Psoas muscle (tissue), 8 donors: ENCODE measurements around the gene LMCD1. TPM values are rescaled to one million over a fixed set of nuclear protein-coding genes. Genes with fewer than 3 reads are reported as not detected.

Experiments
- ATAC-seq, 4 donors: fragments of 200-7000 bp; cut with Tn5 transposase; one replicate each; pipeline ENCODE4 v1.9.1; 2020; ENCODE audit warnings: moderate library complexity in 3 of 4, mild to moderate bottlenecking in 2 of 4
- DNase-seq, 2 donors: peaks; one replicate each; pipeline ENCODE4 v3.0.0-alpha.2; 2020
- H3K27ac ChIP-seq: fragments of 200-600 bp; one replicate; pipeline ENCODE4 v1.8.0; 2022
- H3K27me3 ChIP-seq, 3 donors: fragments of 200-600 bp in 1 of 3; one replicate each; pipeline versions ENCODE4 v1.6.1 to v1.8.0; 2013 to 2022; ENCODE audit warnings: low read length in 2 of 3, mild to moderate bottlenecking in 2 of 3, moderate library complexity in 1 of 3; ENCODE audit not compliant: insufficient read depth in 3 of 3
- H3K36me3 ChIP-seq, 2 donors: fragments of 200-600 bp in 1 of 2; one replicate each; pipeline versions ENCODE4 v1.6.1 to v1.8.0; 2013 to 2022; ENCODE audit warnings: low read depth in 1 of 2, mild to moderate bottlenecking in 1 of 2, moderate library complexity in 1 of 2; ENCODE audit not compliant: insufficient read depth in 1 of 2
- H3K4me1 ChIP-seq: fragments of 200-600 bp; one replicate; pipeline ENCODE4 v1.8.0; 2022
- H3K4me3 ChIP-seq: fragments of 200-600 bp; one replicate; pipeline ENCODE4 v1.8.0; 2022; ENCODE audit warnings: mild to moderate bottlenecking
- H3K9me3 ChIP-seq: fragments of 200-600 bp; one replicate; pipeline ENCODE4 v1.8.0; 2022
- WGBS, 3 donors: extraction: QIAGEN DNeasy Blood & Tissue Kit; methylation state at CpG; one replicate each; pipeline versions ENCODE4 v1.1.6 to v1.1.7; 2013; 5-methylcytosine and 5-hydroxymethylcytosine counted together
- intact Hi-C, 2 donors: fragments of 100-400 bp; cut with DNase I; formaldehyde crosslinking; loops; one replicate each; pipeline versions ENCODE4 v1.11.0 to v1.14.2; 2022
- polyA plus RNA-seq, 3 donors: library from polyadenylated mRNA; stranded (reverse); fragments of 200-250 nt; gene quantifications; one replicate each; pipeline ENCODE4 v1.2.3, GENCODE V29; 2013
- total RNA-seq, 4 donors: library from RNA; stranded (reverse); fragmentation: NEBNext Ultra II Directional in 2 of 4; extraction: Animal tissue kit (Norgen Biotek cat#: 25700) in 2 of 4; gene quantifications; one replicate each; pipeline versions ENCODE4 v1.2.1 to v1.2.4, GENCODE V29; 2021 to 2023
- TF ChIP-seq, protein P1 (sequence below): fragments of 200-600 bp; IDR thresholded peaks from one replicate; pipeline ENCODE4 v1.8.0; 2022; ENCODE audit warnings: antibody characterized with exemption
- donor health status: healthy with polysubstance abuse.
- donor health status: DM: no; HTN: no; CAD: no; lungs with moderate emphysema.
- donor health status: Bipolar disorder and iron deficiency.
- donor health status: healthy.
- donor health status: DM: yes; HTN: yes; CAD: no.
- donor health status: DM: no; HTN: no; CAD: no.
- donor health status: DM: no; HTN: no; CAD: no.
- donor health status: DM: yes; HTN: yes; CAD: no.

The LMCD1 gene
- total and polyA plus RNA-seq, 7 donors: 83.0 to 1,120 (median 411) TPM

DNA sequence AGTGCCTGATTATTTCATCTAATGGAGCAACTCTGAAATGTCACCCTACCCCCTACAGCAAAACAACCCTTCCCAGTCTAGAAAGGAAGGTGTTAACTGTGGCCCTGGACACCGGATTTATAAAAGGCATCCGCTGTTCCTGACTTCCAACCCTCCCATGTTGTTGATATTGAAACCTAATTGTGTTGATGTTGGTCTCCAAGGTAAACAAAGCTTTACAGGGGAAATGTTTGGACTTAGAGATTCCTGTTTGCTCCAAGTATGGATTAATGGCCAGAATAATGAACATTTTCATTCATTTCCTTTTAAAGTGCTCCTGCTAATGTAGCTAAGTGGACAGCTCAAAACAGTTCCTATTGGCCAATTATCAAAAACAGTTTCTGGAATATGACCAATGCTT is 19.4 kb upstream of the LMCD1 start:
- ATAC-seq: no peak
- no peak for DNase-seq

DNA sequence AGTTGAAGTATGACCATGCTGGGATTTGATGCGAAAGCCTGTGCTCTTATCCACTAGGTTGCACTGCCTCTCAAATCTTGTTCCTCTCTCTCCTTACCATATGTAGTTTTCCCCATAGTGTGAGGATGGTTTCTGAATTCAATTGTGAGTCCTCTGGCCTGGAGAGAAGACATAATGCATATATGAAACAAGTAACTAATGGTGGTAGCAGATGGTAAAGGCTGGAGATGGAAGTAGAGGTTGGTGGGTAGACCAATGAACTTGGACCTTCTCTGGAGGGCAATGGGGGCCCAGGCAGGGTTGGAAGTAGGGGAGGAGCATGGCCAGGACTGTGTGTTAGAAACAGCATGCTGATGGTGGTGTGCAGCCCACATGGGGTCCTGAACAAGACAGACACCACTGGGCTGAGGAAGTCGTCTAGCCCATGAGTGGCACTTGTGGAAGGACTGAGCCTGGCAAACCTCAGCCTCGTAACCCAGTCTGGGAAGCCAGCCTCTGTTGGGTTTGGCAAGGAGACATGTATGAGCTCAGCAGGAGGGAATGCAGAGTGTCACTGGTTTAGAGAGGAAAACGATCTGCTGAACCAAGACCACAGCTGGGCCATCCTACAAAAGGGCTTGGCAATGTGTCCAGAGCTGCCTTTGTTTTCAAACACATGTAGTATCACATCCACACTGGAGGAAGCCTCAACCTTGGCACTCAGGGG is 18.5 kb upstream of the LMCD1 start:
- Histone ChIP-seq H3K4me3 (no peak overlapping the region), H3K27me3 (no peaks in the 10 kb centered on the region), H3K27ac (peak overlapping the region; percentile 65), H3K9me3 (peaks cover 5% of the 10 kb centered on the region), H3K36me3 (no peaks in the 10 kb centered on the region), H3K4me1 (peaks cover 36% of the 10 kb centered on the region)
- 27 to 33% (median 29%) methylated on average over 4 of the region's 4 CpGs for WGBS, 3 donors
- ATAC-seq: peak; percentile 95 to 98 (median 98)
- intact Hi-C loops: loop anchor here in 1 of 2 donors (5.0 kb wide), 2 partner anchors 124 to 139 kb away; no protein-coding TSS in a partner anchor
- TF ChIP-seq, protein P1, sequence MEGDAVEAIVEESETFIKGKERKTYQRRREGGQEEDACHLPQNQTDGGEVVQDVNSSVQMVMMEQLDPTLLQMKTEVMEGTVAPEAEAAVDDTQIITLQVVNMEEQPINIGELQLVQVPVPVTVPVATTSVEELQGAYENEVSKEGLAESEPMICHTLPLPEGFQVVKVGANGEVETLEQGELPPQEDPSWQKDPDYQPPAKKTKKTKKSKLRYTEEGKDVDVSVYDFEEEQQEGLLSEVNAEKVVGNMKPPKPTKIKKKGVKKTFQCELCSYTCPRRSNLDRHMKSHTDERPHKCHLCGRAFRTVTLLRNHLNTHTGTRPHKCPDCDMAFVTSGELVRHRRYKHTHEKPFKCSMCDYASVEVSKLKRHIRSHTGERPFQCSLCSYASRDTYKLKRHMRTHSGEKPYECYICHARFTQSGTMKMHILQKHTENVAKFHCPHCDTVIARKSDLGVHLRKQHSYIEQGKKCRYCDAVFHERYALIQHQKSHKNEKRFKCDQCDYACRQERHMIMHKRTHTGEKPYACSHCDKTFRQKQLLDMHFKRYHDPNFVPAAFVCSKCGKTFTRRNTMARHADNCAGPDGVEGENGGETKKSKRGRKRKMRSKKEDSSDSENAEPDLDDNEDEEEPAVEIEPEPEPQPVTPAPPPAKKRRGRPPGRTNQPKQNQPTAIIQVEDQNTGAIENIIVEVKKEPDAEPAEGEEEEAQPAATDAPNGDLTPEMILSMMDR: no peak
- DNase-seq: peak; percentile 73 to 82

More for the DNA sequence above, 19.4 kb upstream of the LMCD1 start:
- Histone ChIP-seq H3K27ac (peak overlapping the region; percentile 65), H3K27me3 (no peaks in the 10 kb centered on the region), H3K9me3 (peaks cover 5% of the 10 kb centered on the region), H3K4me1 (peaks cover 28% of the 10 kb centered on the region), H3K4me3 (no peak overlapping the region), H3K36me3 (no peaks in the 10 kb centered on the region)
- WGBS, 3 donors: 31 to 41% (median 37%) methylated on average over 2 of the region's 2 CpGs
- TF ChIP-seq, protein P1: no peak
- intact Hi-C loops: loop anchor here in 1 of 2 donors (5.0 kb wide), 2 partner anchors 125 to 140 kb away; no protein-coding TSS in a partner anchor

DNA sequence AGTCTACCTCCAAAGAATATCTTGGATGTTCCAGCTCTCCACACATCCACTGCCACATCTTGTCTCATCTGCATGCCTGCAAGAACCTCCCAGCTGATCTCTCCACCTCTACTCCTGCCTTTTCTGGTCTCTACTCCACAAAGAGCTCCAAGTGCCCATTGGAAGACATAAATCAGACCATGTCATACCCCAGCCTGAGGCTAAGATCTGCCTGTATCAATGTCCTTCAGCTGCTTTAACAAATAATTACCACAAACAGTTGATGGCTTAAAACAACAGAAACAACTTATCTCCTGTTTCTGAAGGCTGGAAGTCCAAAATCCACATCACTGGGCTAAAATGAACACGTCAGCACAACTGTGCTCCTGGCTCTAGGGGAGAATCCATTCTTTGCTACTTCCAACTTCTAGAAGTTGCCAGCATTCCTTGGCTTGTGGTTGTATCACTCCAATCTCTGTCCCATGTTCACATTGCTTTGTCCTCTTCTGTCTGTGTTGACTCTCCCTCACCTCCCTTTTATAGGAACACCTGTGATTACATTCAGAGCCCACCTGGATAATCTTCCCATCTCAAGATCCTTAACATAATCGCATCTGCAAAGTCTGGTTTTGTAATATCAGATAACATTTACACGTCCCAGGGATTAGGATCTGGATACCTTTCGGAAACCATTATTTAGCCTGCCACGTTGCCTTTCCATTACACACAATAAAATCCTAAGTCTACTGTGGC is 17.0 kb upstream of the LMCD1 start:
- H3K36me3 ChIP-seq: no peaks in the 10 kb centered on the region
- intact Hi-C loops: loop anchor here in 1 of 2 donors (5.0 kb wide), 2 partner anchors 123 to 138 kb away; no protein-coding TSS in a partner anchor
- WGBS, 3 donors: 69 to 79% (median 71%) methylated on average over 5 of the region's 5 CpGs
- peak overlapping the region; percentile 65 for H3K27ac ChIP-seq
- TF ChIP-seq, protein P1: no peak
- DNase-seq (no peak), ATAC-seq (no peak)
- no peaks in the 10 kb centered on the region for H3K27me3 ChIP-seq
- H3K9me3 ChIP-seq: peaks cover 5% of the 10 kb centered on the region
- H3K4me3 ChIP-seq: no peak overlapping the region
- H3K4me1 ChIP-seq: peaks cover 49% of the 10 kb centered on the region

DNA sequence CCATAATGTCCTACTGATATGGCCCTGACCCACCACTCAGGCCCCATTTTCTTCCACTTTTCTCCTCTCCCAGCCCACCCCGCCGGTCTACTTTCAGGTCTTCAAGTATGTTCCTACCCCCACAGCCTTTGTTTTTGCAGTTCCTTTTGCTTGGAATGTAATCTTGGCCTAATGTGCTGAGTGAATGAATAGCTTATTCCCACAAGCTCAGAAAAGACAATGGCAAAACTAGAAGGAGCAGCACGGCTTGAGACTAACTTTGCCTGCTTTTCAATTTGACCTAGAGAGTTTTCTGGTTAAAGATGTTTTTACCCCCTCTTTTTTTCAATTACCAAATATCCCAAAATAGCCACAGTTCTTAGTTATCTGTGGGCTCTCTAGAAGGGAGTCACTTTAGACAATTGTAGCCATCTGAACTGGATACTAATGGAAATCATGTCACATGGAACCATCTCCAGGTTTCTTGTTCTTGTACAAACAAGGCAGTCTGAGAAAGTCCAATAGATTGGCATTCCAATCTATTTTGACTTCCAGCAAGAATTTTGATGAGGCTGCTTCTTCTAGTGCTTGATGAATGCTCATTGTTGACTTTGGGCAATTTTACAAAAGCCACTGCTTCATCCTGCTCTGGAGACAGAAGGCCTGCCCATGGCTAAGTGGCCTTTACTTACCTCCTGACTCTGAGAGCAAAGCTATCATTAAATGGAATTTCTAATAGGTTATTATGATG is 16.3 kb upstream of the LMCD1 start:
- H3K36me3 ChIP-seq: no peaks in the 10 kb centered on the region
- H3K9me3 ChIP-seq: peaks cover 5% of the 10 kb centered on the region
- H3K4me1 ChIP-seq: peaks cover 56% of the 10 kb centered on the region
- 84 to 93% (median 91%) methylated on average over 3 of the region's 3 CpGs for WGBS, 3 donors
- TF ChIP-seq, protein P1: no peak
- no peaks in the 10 kb centered on the region for H3K27me3 ChIP-seq
- intact Hi-C loops: no loop called here
- H3K27ac ChIP-seq: peak overlapping the region; percentile 65
- DNase-seq: no peak
- H3K4me3 ChIP-seq: no peak overlapping the region
- no peak for ATAC-seq
